Activated naive CD4-positive, alpha-beta T cell treated with anti-CD3 and anti-CD28 coated beads for 36 hours (primary cell): ENCODE data around the gene PPP1R16B. TPM values are rescaled to one million over a fixed set of nuclear protein-coding genes. Genes with fewer than 3 reads are reported as not detected.
"Not testable (repeated sequence)": the region's sequence is repeated elsewhere in the genome, so short reads cannot be mapped to it uniquely, and the experiment has no call there.

Source experiments
- CTCF ChIA-PET: fragments of 350-600 bp; sonication (Branson Sonifier 250); formaldehyde crosslinking; loops from one replicate; lab custom pipeline; 2021; ENCODE audit warnings: antibody characterized with exemption; lab: Charles Lee
- DNase-seq: peaks from one replicate; pipeline ENCODE4 v3.0.0-alpha.2; 2020
- H3K27ac Mint-ChIP-seq: one replicate; pipeline ENCODE4 v1.8.0; 2021; ENCODE audit warnings: mild to moderate bottlenecking, mixed read lengths
- H3K27me3 Mint-ChIP-seq: one replicate; pipeline ENCODE4 v1.8.0; 2021; ENCODE audit warnings: low read depth, mixed read lengths
- H3K36me3 Mint-ChIP-seq: one replicate; pipeline ENCODE4 v1.8.0; 2021; ENCODE audit warnings: low read depth, mixed read lengths
- H3K4me1 Mint-ChIP-seq: one replicate; pipeline ENCODE4 v1.8.0; 2021; ENCODE audit warnings: low read depth, mixed read lengths
- H3K4me3 Mint-ChIP-seq: one replicate; pipeline ENCODE4 v1.8.0; 2021; ENCODE audit warnings: mild to moderate bottlenecking, moderate library complexity, mixed read lengths
- H3K9me3 Mint-ChIP-seq: one replicate; pipeline ENCODE4 v1.8.0; 2021; ENCODE audit warnings: mixed read lengths
- intact Hi-C: fragments of 100-400 bp; cut with micrococcal nuclease; formaldehyde crosslinking; loops from one replicate; pipeline ENCODE4 v1.15.1; 2023
- total RNA-seq, 2 experiments: library from RNA; stranded (reverse); gene quantifications; one replicate each; pipeline ENCODE4 v1.2.3, GENCODE V29; 2021

The PPP1R16B gene
- total RNA-seq, 2 experiments from 2014 or later: 38.1 to 40.0 TPM

- H3K27ac Mint-ChIP-seq, intact Hi-C loops: not testable (repeated sequence)
- CTCF ChIA-PET: interaction anchor here (0.6 kb wide), 1 partner anchor 109 kb away, joined by 3 read pairs; no protein-coding TSS in a partner anchor
These were observed 54.4 kb downstream of the PPP1R16B start for GRCh38 chr20:38859857-38860256.

GRCh38 chr20:38861071-38861401, 55.5 kb downstream of the PPP1R16B start:
- Mint-ChIP-seq H3K36me3 (peaks cover 2% of the 10 kb centered on the region), H3K4me3 (no peak overlapping the region), H3K27me3 (no peaks in the 10 kb centered on the region), H3K9me3 (no peaks in the 10 kb centered on the region), H3K4me1 (peaks cover 61% of the 10 kb centered on the region), H3K27ac (no peak overlapping the region)
- DNase-seq: no peak
- intact Hi-C loops: no loop called here
- CTCF ChIA-PET: interaction anchor here (0.7 kb wide), 1 partner anchor 18 kb away, joined by 4 read pairs; no protein-coding TSS in a partner anchor

More at GRCh38 chr20:38859857-38860256, 54.4 kb downstream of the PPP1R16B start:
- not testable (repeated sequence) for H3K9me3 Mint-ChIP-seq, H3K4me3 Mint-ChIP-seq, H3K36me3 Mint-ChIP-seq, DNase-seq, H3K27me3 Mint-ChIP-seq
- peaks cover 69% of the 10 kb centered on the region for H3K4me1 Mint-ChIP-seq

- DNase-seq: no peak
- Mint-ChIP-seq H3K36me3 (peaks cover 2% of the 10 kb centered on the region), H3K9me3 (no peaks in the 10 kb centered on the region), H3K27me3 (no peaks in the 10 kb centered on the region), H3K4me1 (peaks cover 56% of the 10 kb centered on the region), H3K27ac (peak overlapping the region; percentile 78), H3K4me3 (no peak overlapping the region)
- CTCF ChIA-PET: interaction anchor here (1.2 kb wide), 1 partner anchor 19 kb away, joined by 3 read pairs; no protein-coding TSS in a partner anchor
- intact Hi-C loops: loop anchor here (1.0 kb wide), 1 partner anchor 19 kb away; no protein-coding TSS in a partner anchor
These were observed 56.7 kb downstream of the PPP1R16B start for GRCh38 chr20:38862226-38862625.

GRCh38 chr20:38863024-38863851, 57.7 kb downstream of the PPP1R16B start:
- Mint-ChIP-seq H3K4me1 (peaks cover 49% of the 10 kb centered on the region), H3K9me3 (no peaks in the 10 kb centered on the region), H3K27ac (peak overlapping the region; percentile 78), H3K27me3 (no peaks in the 10 kb centered on the region), H3K36me3 (peaks cover 2% of the 10 kb centered on the region), H3K4me3 (peak overlapping the region; percentile 9)
- CTCF ChIA-PET: interaction anchor here (1.2 to 1.7 kb wide), 2 partner anchors 20 to 30 kb away, joined by 3 to 4 read pairs; no protein-coding TSS in a partner anchor
- peak; percentile 81 for DNase-seq
- intact Hi-C loops: loop anchor here (1.0 kb wide), 1 partner anchor 10 kb away; no protein-coding TSS in a partner anchor

- Mint-ChIP-seq H3K4me1 (peaks cover 36% of the 10 kb centered on the region), H3K36me3 (peaks cover 4% of the 10 kb centered on the region), H3K27ac (no peak overlapping the region), H3K9me3 (no peaks in the 10 kb centered on the region), H3K4me3 (no peak overlapping the region), H3K27me3 (no peaks in the 10 kb centered on the region)
- CTCF ChIA-PET: interaction anchor here (0.6 to 1.7 kb wide), 2 partner anchors 28 to 132 kb away, joined by 3 to 4 read pairs; no protein-coding TSS in a partner anchor
- DNase-seq: no peak
- intact Hi-C loops: no loop called here
These were observed 59.2 kb downstream of the PPP1R16B start for GRCh38 chr20:38864662-38865061.

- no peaks in the 10 kb centered on the region for H3K27me3 Mint-ChIP-seq
- H3K27ac Mint-ChIP-seq: no peak overlapping the region
- intact Hi-C loops: no loop called here
- peaks cover 2% of the 10 kb centered on the region for H3K36me3 Mint-ChIP-seq
- no peak for DNase-seq
- H3K4me1 Mint-ChIP-seq: peaks cover 42% of the 10 kb centered on the region
- CTCF ChIA-PET: interaction anchor here (1.1 to 1.6 kb wide), 2 partner anchors 26 to 182 kb away, joined by 3 read pairs; no protein-coding TSS in a partner anchor
- no peaks in the 10 kb centered on the region for H3K9me3 Mint-ChIP-seq
- H3K4me3 Mint-ChIP-seq: no peak overlapping the region
These were observed 61.0 kb downstream of the PPP1R16B start for GRCh38 chr20:38866265-38867061.

GRCh38 chr20:38867062-38867359, 61.5 kb downstream of the PPP1R16B start:
- Mint-ChIP-seq H3K4me3 (no peak overlapping the region), H3K27me3 (no peaks in the 10 kb centered on the region)
- CTCF ChIA-PET: interaction anchor here (1.1 to 1.6 kb wide), 2 partner anchors 25 to 182 kb away, joined by 3 read pairs; no protein-coding TSS in a partner anchor

GRCh38 chr20:38870733-38871559, 65.4 kb downstream of the PPP1R16B start:
- CTCF ChIA-PET: interaction anchor here (1.0 to 1.4 kb wide), 2 partner anchors 22 to 24 kb away, joined by 3 read pairs; no protein-coding TSS in a partner anchor

More at GRCh38 chr20:38867062-38867359, 61.5 kb downstream of the PPP1R16B start:
- Mint-ChIP-seq H3K4me1 (peaks cover 44% of the 10 kb centered on the region), H3K36me3 (peaks cover 2% of the 10 kb centered on the region), H3K9me3 (no peaks in the 10 kb centered on the region), H3K27ac (no peak overlapping the region)
- intact Hi-C loops: no loop called here
- DNase-seq: no peak

GRCh38 chr20:38871560-38871953, 66.1 kb downstream of the PPP1R16B start:
- Mint-ChIP-seq H3K4me1 (peaks cover 63% of the 10 kb centered on the region), H3K27me3 (no peaks in the 10 kb centered on the region), H3K9me3 (no peaks in the 10 kb centered on the region), H3K36me3 (peaks cover 2% of the 10 kb centered on the region), H3K4me3 (no peak overlapping the region), H3K27ac (no peak overlapping the region)
- intact Hi-C loops: no loop called here
- no peak for DNase-seq
- CTCF ChIA-PET: interaction anchor here (1.0 to 1.4 kb wide), 2 partner anchors 22 to 23 kb away, joined by 3 read pairs; no protein-coding TSS in a partner anchor

More at GRCh38 chr20:38870733-38871559, 65.4 kb downstream of the PPP1R16B start:
- H3K9me3 Mint-ChIP-seq: no peaks in the 10 kb centered on the region
- no peaks in the 10 kb centered on the region for H3K27me3 Mint-ChIP-seq
- peak overlapping the region; percentile 66 for H3K27ac Mint-ChIP-seq
- peaks cover 58% of the 10 kb centered on the region for H3K4me1 Mint-ChIP-seq
- peak; percentile 45 for DNase-seq
- H3K4me3 Mint-ChIP-seq: no peak overlapping the region
- peaks cover 2% of the 10 kb centered on the region for H3K36me3 Mint-ChIP-seq
- intact Hi-C loops: no loop called here

GRCh38 chr20:38872036-38872435, 66.5 kb downstream of the PPP1R16B start:
- no peak for DNase-seq
- no peaks in the 10 kb centered on the region for H3K27me3 Mint-ChIP-seq
- H3K27ac Mint-ChIP-seq: peak overlapping the region; percentile 91
- CTCF ChIA-PET: interaction anchor here (1.1 to 1.9 kb wide), 2 partner anchors 23 to 65 kb away, joined by 5 to 6 read pairs; no protein-coding TSS in a partner anchor
- peaks cover 2% of the 10 kb centered on the region for H3K36me3 Mint-ChIP-seq
- intact Hi-C loops: loop anchor here (2.0 kb wide), 1 partner anchor 39 kb away; no protein-coding TSS in a partner anchor
- no peaks in the 10 kb centered on the region for H3K9me3 Mint-ChIP-seq
- peak overlapping the region; percentile 54 for H3K4me3 Mint-ChIP-seq
- H3K4me1 Mint-ChIP-seq: peaks cover 65% of the 10 kb centered on the region

GRCh38 chr20:38872491-38873049, 67.1 kb downstream of the PPP1R16B start:
- no peak for DNase-seq
- no peaks in the 10 kb centered on the region for H3K27me3 Mint-ChIP-seq
- intact Hi-C loops: loop anchor here (1.0 to 2.0 kb wide), 7 partner anchors 9 to 90 kb away; partner anchors contain the start of genes DHX35 and PPP1R16B
- H3K9me3 Mint-ChIP-seq: no peaks in the 10 kb centered on the region
- peak overlapping the region; percentile 91 for H3K27ac Mint-ChIP-seq
- H3K4me3 Mint-ChIP-seq: peak overlapping the region; percentile 54
- H3K36me3 Mint-ChIP-seq: peaks cover 2% of the 10 kb centered on the region
- peaks cover 67% of the 10 kb centered on the region for H3K4me1 Mint-ChIP-seq
- CTCF ChIA-PET: interaction anchor here (1.0 to 4.6 kb wide), 4 partner anchors 20 to 65 kb away, joined by 4 to 22 read pairs (median 6); no protein-coding TSS in a partner anchor
